T-helper 2 cell (primary cell): Measurements from ENCODE around the gene DGKG.

Experiments
- DNase-seq, 5 experiments: peaks; one replicate each; pipeline versions ENCODE4 v3.0.0 to v3.0.0-alpha.2; 2012 to 2022

The DGKG gene

GRCh38 chr3:186200726-186201125 lies 161.3 kb downstream of the DGKG start:
- no peak for DNase-seq

- no peak for DNase-seq
Measured at GRCh38 chr3:186198442-186198841, 163.6 kb downstream of the DGKG start.

- no peak for DNase-seq
Measured at GRCh38 chr3:186194451-186194811, 167.6 kb downstream of the DGKG start.

DNA sequence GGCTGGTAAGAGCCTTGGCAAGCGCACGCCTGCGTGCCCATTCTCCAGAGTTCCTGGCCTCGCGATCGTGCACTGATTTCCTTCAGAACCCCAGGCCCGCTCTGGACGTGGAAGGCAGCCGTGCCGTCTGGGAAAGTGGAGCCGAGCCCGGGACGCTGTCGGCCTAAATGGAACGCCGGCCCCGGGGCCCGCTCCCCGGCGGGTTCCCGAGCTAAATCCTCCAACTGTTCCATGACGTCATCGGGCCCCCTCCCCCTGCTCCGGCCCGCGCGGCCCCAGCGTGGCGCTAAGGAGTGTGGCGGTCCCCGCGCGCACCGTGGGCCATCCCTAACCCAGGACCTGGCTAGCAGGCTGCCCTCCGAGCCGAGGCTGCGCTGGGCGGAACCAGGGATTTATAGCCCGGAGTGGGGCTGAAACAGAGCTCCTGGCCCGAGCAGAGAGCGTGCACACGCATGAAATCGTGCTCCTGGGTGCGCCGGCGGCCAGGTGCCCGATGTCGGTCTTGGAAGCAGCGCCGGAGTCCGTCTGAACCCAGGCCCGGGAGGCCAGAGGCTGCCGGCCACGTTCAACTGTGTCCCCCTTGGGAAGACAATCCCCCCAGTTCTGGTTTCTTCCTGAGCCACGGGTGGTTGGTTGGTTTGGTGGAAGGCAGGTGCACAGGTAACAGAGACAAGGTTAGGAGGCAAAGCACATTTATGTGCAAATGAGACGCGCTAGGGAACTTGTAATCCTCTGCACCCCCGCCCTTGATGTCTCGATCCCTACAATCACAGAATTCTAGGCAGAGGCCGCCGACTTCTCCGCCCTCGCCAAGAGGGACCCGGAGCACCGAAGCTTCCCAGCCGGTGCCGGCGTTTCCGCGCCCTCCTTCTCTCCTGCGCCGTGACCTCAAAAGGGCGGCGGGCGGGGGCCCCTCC lies 168.2 kb downstream of the DGKG start:
- DNase-seq = no peak

- no peak for DNase-seq
Measured at GRCh38 chr3:186192823-186193222, 169.2 kb downstream of the DGKG start.

DNA sequence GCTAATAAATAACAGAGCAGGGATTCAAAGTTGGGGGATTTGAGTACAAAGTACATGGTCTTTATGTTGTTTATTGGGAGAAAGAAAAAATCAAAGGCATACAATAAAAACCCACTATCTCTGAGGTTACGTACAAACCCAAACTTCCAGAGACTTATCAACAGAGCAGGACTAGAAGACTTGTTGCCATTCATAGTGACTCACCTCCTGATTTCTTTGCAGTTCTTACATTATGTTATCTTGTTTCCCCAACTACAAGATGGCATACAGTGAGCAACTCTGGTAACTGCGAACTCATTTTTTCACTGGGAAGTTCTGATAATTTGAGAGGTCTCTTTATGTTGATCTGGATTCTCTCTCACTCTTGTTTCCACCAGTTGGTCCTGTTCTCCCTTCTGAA lies 172.5 kb downstream of the DGKG start:
- DNase-seq = no peak

DNA sequence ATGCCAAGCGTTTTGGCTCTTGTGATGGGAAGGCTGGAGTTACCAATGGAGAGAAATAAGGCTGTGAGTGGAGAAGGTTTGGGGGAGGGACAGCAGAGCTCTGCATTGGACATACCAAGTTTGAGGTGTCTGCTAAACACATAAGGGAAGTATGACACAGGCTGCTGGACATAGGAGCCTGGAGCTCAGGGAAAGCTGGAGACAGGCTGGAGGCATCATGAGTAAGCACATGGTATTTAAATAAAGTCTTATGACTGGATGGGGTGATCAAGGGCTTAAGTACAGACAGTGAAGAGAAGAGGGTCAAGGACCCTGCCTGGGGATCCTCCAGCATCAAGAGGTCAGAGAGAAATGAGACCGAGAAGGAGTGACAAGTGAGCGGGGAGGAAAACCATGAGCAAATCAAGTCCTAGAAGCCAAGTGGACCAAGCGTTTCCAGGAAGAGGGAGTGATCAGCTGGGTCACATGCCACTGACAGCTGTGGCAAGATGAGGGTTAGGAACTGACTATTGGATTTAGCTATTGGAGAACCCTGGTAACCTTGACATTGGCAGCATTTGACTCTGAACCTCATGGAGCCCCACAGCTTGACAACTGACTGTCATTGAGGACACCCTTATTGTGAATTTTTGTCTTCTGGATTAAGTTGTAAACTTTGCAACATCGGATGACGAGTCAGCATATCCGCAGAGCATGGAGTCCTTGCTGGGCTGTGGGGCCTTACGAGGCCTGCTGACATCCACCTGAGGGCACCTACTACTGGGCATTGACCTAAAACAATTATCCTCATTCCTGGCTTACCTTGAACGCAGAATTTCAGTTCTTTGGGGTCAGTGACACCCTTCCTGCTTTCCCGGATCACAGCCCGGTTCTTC lies 174.4 kb downstream of the DGKG start:
- no peak for DNase-seq

GRCh38 chr3:186185194-186185787 lies 176.7 kb downstream of the DGKG start:
- DNase-seq = peak in 1 of 5 experiments; percentile 48

DNA sequence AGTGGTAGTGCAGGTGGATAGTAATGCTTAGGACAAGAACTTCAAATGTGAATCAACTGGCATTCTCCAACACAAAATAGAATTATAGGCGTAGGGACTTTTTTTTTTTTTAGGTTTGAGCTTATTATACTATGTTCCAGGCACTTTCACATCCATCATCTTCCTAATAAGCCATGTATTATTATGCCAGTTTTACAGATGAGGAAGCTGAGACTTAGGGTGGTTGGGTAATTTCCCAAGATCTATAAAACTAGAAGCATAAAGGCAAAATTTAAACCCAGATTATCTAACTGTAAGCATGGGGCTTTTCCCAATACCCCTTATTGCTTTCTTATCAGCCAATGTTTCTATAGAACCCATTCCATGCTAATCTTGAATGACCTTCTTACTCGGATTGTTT lies 178.0 kb downstream of the DGKG start:
- DNase-seq = no peak

- no peak for DNase-seq
Measured at GRCh38 chr3:186182850-186183249, 179.2 kb downstream of the DGKG start.

DNA sequence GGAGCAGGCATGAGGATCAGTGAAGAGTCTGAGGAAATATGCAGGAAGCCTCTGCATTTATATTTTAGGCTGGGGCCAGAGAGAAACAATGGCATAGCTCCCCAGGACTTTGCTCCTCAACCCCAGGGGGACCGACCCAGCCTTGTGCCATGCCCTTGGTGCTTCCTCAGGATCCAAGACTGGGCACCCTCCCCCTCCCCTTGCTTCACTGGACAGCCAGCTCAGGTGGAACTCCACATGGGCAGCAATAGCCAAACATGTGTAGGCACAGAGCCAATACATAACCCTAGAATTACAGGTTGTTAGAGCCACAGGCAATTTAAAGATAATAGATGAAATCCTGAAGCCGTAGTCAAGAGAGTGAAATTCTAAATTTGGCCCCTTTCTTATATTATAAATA lies 180.1 kb downstream of the DGKG start:
- DNase-seq = no peak

- no peak for DNase-seq
Measured at GRCh38 chr3:186180891-186181481, 181.0 kb downstream of the DGKG start.

DNA sequence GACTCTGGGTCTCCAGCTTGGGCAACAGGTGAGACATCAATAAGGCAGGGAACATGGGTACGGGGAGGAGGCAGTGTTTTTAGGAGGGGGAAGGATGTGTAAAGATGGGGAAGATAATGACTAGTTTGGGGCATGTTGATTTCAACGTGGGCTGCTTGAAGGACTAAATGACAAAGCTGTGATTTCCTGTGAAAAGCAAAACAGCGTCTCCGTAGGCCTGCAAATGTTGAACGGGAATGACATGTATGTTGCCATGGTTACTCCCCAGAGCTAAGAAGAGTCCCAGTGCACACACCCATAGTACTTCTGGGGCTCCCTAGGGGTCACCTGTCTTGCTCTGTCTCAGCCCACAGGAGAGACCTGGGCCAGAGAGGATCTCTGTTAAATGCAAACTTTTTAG lies 181.9 kb downstream of the DGKG start:
- no peak for DNase-seq

DNA sequence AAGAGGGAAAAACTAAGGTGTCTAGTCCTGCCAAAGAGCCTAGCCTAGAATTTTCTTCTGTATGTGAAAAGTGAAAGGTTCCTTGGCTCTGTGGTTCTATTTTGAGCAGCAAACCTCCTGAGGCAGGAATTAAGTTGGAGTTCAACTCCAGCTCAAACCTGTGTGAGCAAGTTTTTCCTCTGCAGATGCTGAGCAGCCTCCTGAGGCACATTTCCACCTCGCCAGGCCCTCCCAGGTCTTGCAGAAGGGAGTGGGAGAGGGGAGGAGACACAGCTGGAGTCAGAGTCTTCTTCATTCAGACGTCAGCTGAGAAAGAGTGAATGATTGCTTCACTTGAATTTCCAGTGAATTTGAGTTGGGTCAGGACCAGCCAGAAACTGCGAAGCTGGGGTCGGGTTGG lies 183.6 kb downstream of the DGKG start:
- no peak for DNase-seq

DNA sequence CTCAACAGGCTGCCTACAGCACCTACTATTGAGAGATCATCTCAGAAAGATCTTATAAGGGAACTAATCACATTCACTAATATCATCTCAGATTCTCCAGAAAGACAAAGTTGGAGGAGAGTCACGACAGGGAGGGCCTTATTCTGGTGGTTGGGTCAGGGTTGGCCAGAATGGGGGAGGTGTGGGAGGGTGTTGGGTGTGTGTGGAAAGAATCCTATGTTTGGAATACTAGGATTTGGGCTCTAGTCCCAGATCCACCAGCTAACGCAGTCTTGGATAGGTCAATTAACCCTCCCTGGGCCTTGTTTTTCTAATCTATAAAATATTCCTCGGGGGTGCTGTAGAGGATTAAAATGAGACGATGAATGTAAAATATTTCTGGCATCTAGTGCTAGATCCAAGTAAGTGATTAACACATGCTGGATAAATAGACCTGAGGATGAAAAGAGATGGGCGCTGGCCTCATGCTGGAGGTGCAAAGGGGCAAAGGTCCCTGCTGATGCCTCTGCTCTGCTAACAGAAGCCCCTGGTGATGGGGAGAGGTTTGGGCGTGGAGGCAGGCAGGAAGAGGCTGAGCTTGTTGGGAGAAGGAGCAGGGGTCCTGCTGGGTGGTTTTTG lies 185.6 kb downstream of the DGKG start:
- DNase-seq = no peak

DNA sequence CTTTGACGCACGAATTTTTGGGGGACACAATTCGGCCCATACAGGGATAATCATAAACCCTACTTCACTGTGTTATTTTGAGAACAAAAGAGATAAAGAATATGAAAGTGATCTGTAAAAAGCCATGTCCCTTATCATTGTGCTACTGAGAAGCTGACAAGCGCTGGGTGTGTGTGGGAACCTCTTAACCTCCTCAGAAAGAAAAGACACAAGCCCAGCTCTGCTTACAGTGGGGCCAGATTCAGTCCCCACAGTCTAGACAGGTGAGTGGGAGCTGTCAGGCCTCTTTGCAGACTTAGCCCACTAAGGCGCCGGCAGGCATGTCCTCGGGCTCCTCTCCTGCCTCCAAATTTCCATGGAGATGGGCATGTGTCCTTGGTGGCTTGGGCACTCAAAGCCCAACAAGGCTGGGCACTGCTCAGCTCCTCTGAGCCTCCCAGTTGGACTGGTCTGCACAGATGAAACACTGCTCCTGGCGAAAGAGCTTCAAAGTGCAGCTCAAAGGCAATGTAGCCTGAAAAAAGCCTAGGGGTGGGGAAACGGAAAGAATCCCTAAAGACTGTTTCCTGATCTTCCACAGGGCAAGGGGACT lies 188.7 kb downstream of the DGKG start:
- no peak for DNase-seq

DNA sequence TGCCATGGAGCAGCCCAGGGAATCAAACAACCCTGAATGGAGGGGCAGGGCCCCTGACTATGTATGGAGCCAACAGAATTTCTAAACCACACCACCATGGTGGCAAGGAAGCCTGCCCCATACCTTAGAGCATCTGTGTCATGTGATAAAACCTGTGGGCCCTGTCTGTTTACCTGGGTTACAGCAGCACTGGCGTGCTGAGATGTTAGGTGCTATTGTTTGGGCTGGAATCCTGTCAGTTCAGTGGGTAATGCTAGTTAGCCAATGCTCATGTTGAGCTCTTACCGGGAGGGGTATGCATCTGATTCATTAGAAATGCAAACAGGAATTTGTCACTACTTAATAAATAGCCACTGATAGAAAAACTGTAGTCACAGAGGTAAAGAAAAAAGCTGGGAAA lies 189.7 kb downstream of the DGKG start:
- no peak for DNase-seq

- DNase-seq = no peak
Measured at GRCh38 chr3:186171521-186171920, 190.5 kb downstream of the DGKG start.

DNA sequence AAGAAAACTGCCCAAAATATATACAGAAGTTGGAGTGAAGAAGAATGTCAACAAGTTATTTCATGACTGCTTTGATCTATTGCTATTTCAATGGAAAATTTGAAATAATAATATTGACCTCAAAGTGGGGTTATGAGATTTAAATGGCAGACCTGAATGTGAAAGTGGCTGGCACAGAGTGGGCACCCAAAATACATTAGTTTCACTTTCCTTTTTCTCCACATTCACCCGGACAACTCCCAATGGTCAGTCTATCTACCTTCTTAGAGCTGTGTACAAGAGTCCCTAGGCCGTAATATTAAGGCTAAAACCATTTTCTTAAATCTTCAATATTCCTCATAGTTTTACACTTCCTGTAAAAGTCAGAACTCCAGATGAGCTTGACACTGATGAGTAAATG lies 191.5 kb downstream of the DGKG start:
- DNase-seq = no peak

DNA sequence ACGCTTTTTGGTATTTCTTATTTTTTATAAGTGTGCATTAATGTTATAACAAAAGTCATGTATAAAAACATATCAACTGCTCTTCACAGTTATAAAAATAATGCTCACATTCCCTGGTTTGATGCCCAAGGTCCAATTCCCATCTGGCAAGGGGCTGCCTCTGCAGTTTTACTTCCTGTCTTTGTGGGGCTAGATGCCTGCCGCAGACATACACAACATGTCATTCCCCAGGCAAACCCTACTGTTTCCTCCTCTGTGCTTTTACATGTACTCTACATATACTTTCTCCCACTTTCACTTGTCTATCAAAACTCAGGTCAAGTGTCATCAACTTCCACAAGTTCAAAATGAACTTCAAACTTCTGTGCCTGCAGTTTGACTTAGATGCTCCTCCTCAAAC lies 192.7 kb downstream of the DGKG start:
- DNase-seq = no peak

- DNase-seq = no peak
Measured at GRCh38 chr3:186168976-186169375, 193.1 kb downstream of the DGKG start.
